Transverse colon (tissue), 4 donors: ENCODE results near the gene CHGA. TPM values are rescaled to one million over a fixed set of nuclear protein-coding genes. Genes with fewer than 3 reads are reported as not detected.

Experiments used
- DNase-seq: peaks from one replicate; pipeline ENCODE4 v3.0.0-alpha.2; 2019
- H3K27ac ChIP-seq, 4 donors: fragments of 200-600 bp; sonication (generic); 2 replicates each; pipeline ENCODE4 v1.5.1; 2016 to 2018; ENCODE audit warnings: inconsistent platforms in 4 of 4
- H3K27me3 ChIP-seq: fragments of 200-600 bp; sonication (generic); 2 replicates; pipeline ENCODE4 v1.5.1; 2017; ENCODE audit warnings: inconsistent platforms
- H3K36me3 ChIP-seq, 4 donors: fragments of 200-600 bp; sonication (generic); 2 replicates each; pipeline ENCODE4 v1.5.1; 2017 to 2019; ENCODE audit warnings: inconsistent platforms in 4 of 4
- H3K4me1 ChIP-seq, 4 donors: fragments of 200-600 bp; sonication (generic); 2 replicates each; pipeline ENCODE4 v1.5.1; 2017 to 2020; ENCODE audit warnings: inconsistent platforms in 4 of 4
- H3K4me3 ChIP-seq, 4 donors: fragments of 200-600 bp; sonication (generic); 1 replicate in 1 of 4; 2 replicates in 3 of 4; pipeline versions ENCODE4 v1.5.1 to v1.6.1; 2017 to 2019; ENCODE audit warnings: inconsistent platforms in 4 of 4
- H3K9me3 ChIP-seq, 2 donors: fragments of 200-600 bp; sonication (generic); 2 replicates each; pipeline ENCODE4 v1.5.1; 2017 to 2019; ENCODE audit warnings: inconsistent platforms in 2 of 2
- CTCF ChIP-seq, 5 experiments: fragments of 200-600 bp in 3 of 5; fragments of 450-650 bp in 2 of 5; sonication (generic) in 3 of 5; IDR thresholded peaks; 1 replicate in 2 of 5; 2 replicates in 3 of 5; pipeline ENCODE4 v1.5.1; 2016 to 2017; ENCODE audit warnings: antibody characterized with exemption in 5 of 5, inconsistent platforms in 3 of 5, mild to moderate bottlenecking in 2 of 5, moderate library complexity in 1 of 5
- EP300 ChIP-seq: sonication (generic); formaldehyde crosslinking; IDR thresholded peaks from one replicate; pipeline ENCODE4 v1.6.1; 2017; ENCODE audit warnings: antibody characterized with exemption, low read depth
- POLR2A ChIP-seq: fragments of 450-650 bp; IDR thresholded peaks from one replicate; pipeline ENCODE4 v1.6.1; 2016; ENCODE audit warnings: antibody characterized with exemption, mild to moderate bottlenecking, moderate library complexity
- POLR2AphosphoS5 ChIP-seq, 3 donors: sonication (generic); formaldehyde crosslinking; IDR thresholded peaks; one replicate each; pipeline ENCODE4 v1.6.1; 2016; ENCODE audit warnings: antibody characterized with exemption in 3 of 3
- WGBS, 2 donors: methylation state at CpG; one replicate each; pipeline ENCODE4 v1.1.5; 2018; ENCODE audit warnings: low coverage in 1 of 2; 5-methylcytosine and 5-hydroxymethylcytosine counted together
- in situ Hi-C, 4 donors: fragments of 200-750 bp; cut with MboI; loops; one replicate each; pipeline versions ENCODE4 v1.15.0 to v1.15.1; 2017; ENCODE audit warnings: low sequenced_read_pairs in 3 of 4, low pct_ligation_motif_present in 1 of 4, low pct_unique_long_range_greater_than_20kb in 1 of 4
- intact Hi-C: fragments of 100-400 bp; cut with DNase I; formaldehyde crosslinking; loops from one replicate; pipeline ENCODE4 v1.15.1; 2023; ENCODE audit warnings: low total_unique reads
- total RNA-seq, 4 donors: library from RNA; depleted of rRNA; stranded (reverse); fragments of >200 nt; gene quantifications; one replicate each; pipeline ENCODE4 v1.1.0, GENCODE V29; 2016

Gene CHGA
- total RNA-seq, 4 donors from 2014 or later: 9.2 to 215 (median 40.7) TPM

DNA sequence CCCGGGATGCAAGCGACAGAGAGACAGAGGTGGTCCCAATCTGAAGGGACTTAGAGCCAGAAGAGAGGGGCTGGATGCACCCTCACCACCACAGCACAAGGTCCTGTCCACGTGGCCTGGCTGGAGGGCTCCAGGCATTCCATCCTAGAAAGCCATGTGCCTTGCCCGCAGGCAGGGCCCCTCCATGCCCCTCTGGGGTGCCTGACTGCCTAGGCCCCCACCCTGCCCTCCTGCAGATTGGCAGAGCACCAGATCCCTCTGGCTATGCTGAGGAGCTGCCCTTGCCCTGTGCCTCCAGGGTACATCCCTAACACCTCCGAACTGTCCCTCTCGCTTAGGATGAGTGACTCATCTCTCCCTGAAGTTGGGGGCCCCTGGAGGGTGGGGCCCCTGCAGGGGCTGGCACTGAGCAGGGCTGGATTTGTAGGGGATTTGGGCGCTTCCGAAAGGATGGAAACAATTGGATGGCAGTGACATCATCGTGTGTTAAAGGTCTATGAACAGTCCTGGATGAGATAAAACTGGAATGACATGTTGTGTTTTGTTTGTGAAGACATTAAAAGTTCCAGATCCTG is 50.9 kb downstream of the CHGA start:
- H3K4me1 ChIP-seq: peaks cover 0 to 12% (median 8%) of the 10 kb centered on the region in 4 donors
- in situ Hi-C loops: no loop called here
- H3K27ac ChIP-seq: peak overlapping the region; percentile 55 to 89 (median 74)
- DNase-seq: no peak
- TF ChIP-seq CTCF (IDR thresholded peaks at IDR 0.05) (no peak), POLR2AphosphoS5 (IDR thresholded peaks at IDR 0.05) (no peak), POLR2A (no peak), EP300 (no peak)
- WGBS, 2 donors: 75% methylated on average over 9 of the region's 9 CpGs; no CpG with 5 or more reads in 1 of the 2 donors
- H3K4me3 ChIP-seq: no peak overlapping the region
- H3K9me3 ChIP-seq: peaks cover 6 to 7% of the 10 kb centered on the region in 2 donors
- no peaks in the 10 kb centered on the region for H3K27me3 ChIP-seq
- intact Hi-C loops: loop anchor here (5.0 kb wide), 1 partner anchor 138 kb away; no protein-coding TSS in a partner anchor
- H3K36me3 ChIP-seq: peaks cover 0 to 6% (median 0%) of the 10 kb centered on the region in 4 donors

DNA sequence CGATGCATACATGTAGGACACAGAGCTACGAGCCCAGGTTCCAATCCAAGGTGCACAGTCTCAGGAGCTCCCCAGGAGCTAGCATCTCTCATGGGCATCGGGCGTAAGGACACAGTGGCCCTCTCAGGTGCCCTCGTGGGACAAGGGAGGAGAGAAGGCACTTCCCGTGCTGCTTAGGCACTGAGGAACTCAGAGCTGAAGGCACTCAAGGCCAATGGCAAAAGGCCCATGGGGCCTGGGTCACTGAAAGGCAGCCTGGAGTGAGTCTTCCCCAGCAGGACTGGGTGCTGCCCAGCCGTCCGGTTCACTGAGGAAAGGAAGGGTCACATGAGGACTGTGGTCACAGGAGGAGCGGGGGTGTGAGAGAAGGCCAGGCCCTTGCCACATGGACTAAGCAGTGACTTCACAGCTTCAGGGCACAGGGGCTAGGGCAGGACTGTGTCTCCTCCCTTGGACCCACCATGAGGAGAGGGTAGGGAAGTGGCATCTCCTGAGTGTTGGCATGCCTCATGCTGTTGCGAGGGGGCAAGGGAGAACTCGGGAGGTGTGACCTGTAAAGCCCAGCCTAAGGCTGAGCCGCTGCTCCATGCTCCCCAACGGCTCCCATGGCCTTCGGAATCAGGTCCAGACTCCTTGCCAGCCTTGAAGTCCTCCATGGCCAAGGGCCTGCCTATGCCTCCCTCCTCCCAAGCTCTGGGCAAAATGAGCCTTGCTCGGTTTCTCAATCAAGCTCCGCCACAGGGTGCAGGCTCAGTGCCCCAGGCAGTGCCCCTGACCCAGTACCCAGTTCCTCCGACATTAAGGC is 51.8 kb downstream of the CHGA start:
- Histone ChIP-seq H3K27me3 (no peaks in the 10 kb centered on the region), H3K27ac (peak overlapping the region; percentile 55 to 89 (median 74)), H3K4me3 (no peak overlapping the region), H3K9me3 (peaks cover 9 to 15% of the 10 kb centered on the region in 2 donors), H3K4me1 (peaks cover 0 to 12% (median 8%) of the 10 kb centered on the region in 4 donors), H3K36me3 (peaks cover 0 to 10% (median 0%) of the 10 kb centered on the region in 4 donors)
- no peak for TF ChIP-seq EP300
- no peak for TF ChIP-seq POLR2AphosphoS5 (IDR thresholded peaks at IDR 0.05)
- TF ChIP-seq CTCF (IDR thresholded peaks at IDR 0.05): no peak
- DNase-seq: no peak
- intact Hi-C loops (loop anchor here (5.0 kb wide), 1 partner anchor 138 kb away; no protein-coding TSS in a partner anchor), in situ Hi-C loops (no loop called here)
- WGBS, 2 donors: 91% methylated on average over 15 of the region's 17 CpGs; no CpG with 5 or more reads in 1 of the 2 donors

DNA sequence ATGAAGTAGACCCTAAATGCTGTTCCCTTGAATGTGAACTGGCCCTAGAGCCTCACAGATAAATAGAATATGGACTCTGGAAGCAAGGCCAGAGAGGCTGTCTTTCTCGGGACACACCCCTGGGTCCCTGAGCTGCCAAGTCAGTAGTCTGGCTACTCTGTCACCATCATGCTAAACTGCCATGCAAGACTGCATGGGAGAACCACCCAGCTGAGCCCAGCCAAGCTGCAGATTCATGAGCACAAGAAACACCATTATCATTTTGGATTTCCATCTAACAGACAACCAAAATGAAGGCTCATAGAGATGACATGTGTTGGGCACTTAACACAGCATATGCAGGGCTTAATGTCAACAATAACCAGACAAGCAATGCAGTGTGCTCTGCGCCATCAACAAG is 53.3 kb downstream of the CHGA start:
- Histone ChIP-seq H3K4me1 (peaks cover 0 to 12% (median 8%) of the 10 kb centered on the region in 4 donors), H3K4me3 (no peak overlapping the region), H3K36me3 (peaks cover 0 to 11% (median 3%) of the 10 kb centered on the region in 4 donors), H3K9me3 (peaks cover 9 to 15% of the 10 kb centered on the region in 2 donors), H3K27ac (no peak overlapping the region), H3K27me3 (no peaks in the 10 kb centered on the region)
- no peak for DNase-seq
- WGBS, 2 donors: 100% methylated on average over 2 of the region's 2 CpGs; no CpG with 5 or more reads in 1 of the 2 donors
- TF ChIP-seq POLR2AphosphoS5 (IDR thresholded peaks at IDR 0.05): no peak
- TF ChIP-seq EP300: no peak
- TF ChIP-seq CTCF (IDR thresholded peaks at IDR 0.05): no peak
- no peak for TF ChIP-seq POLR2A
- in situ Hi-C loops (no loop called here), intact Hi-C loops (no loop called here)
